Measurements from ENCODE around the gene HOXB5. TPM values are rescaled to one million over a fixed set of nuclear protein-coding genes. Genes with fewer than 3 reads are reported as not detected.

Gene HOXB5
- total RNA-seq, 2 donors from 2014 or later: not detected

GRCh38 chr17:48633266-48633677 is 39.7 kb upstream of the HOXB5 start:
- ATAC-seq (no peak), DNase-seq (peak in 1 of 3 donors; percentile 3)
- Mint-ChIP-seq H3K27me3 (peaks cover 94% of the 10 kb centered on the region), H3K27ac (no peak overlapping the region), H3K36me3 (ENCODE audit: low read depth) (peaks cover 2% of the 10 kb centered on the region), H3K4me1 (peaks cover 7% of the 10 kb centered on the region), H3K4me3 (no peak overlapping the region)
- H3K9me3 ChIP-seq (ENCODE audit: control insufficient read depth, low read length, poor library complexity, severe bottlenecking): no peaks in the 10 kb centered on the region

- ATAC-seq (no peak), DNase-seq (peak in 1 of 3 donors; percentile 2)
- Mint-ChIP-seq H3K27ac (no peak overlapping the region), H3K4me1 (peaks cover 6% of the 10 kb centered on the region), H3K27me3 (peaks cover 94% of the 10 kb centered on the region), H3K36me3 (ENCODE audit: low read depth) (peaks cover 2% of the 10 kb centered on the region), H3K4me3 (no peak overlapping the region)
- H3K9me3 ChIP-seq (ENCODE audit: control insufficient read depth, low read length, poor library complexity, severe bottlenecking): no peaks in the 10 kb centered on the region
Observed at GRCh38 chr17:48632579-48633265, 39.1 kb upstream of the HOXB5 start.

GRCh38 chr17:48631693-48632578 is 38.4 kb upstream of the HOXB5 start:
- H3K27ac Mint-ChIP-seq: no peak overlapping the region
- H3K27me3 Mint-ChIP-seq: peaks cover 94% of the 10 kb centered on the region
- peaks cover 7% of the 10 kb centered on the region for H3K4me1 Mint-ChIP-seq
- no peaks in the 10 kb centered on the region for H3K9me3 ChIP-seq (ENCODE audit: control insufficient read depth, low read length, poor library complexity, severe bottlenecking)
- ATAC-seq: no peak
- peaks cover 2% of the 10 kb centered on the region for H3K36me3 Mint-ChIP-seq (ENCODE audit: low read depth)
- no peak overlapping the region for H3K4me3 Mint-ChIP-seq
- DNase-seq: peak in 1 of 3 donors; percentile 3

GRCh38 chr17:48630925-48631692 is 37.5 kb upstream of the HOXB5 start:
- Mint-ChIP-seq H3K4me3 (no peak overlapping the region), H3K27me3 (peaks cover 94% of the 10 kb centered on the region), H3K27ac (no peak overlapping the region), H3K4me1 (peaks cover 11% of the 10 kb centered on the region), H3K36me3 (ENCODE audit: low read depth) (peaks cover 2% of the 10 kb centered on the region)
- ATAC-seq: no peak
- H3K9me3 ChIP-seq (ENCODE audit: control insufficient read depth, low read length, poor library complexity, severe bottlenecking): no peaks in the 10 kb centered on the region
- peak in 1 of 3 donors; percentile 1 for DNase-seq

- ATAC-seq (no peak), DNase-seq (peak in 1 of 3 donors; percentile 1)
- H3K4me3 Mint-ChIP-seq: no peak overlapping the region
- H3K9me3 ChIP-seq (ENCODE audit: control insufficient read depth, low read length, poor library complexity, severe bottlenecking): no peaks in the 10 kb centered on the region
- no peak overlapping the region for H3K27ac Mint-ChIP-seq
- H3K27me3 Mint-ChIP-seq: peaks cover 92% of the 10 kb centered on the region
- H3K4me1 Mint-ChIP-seq: peaks cover 15% of the 10 kb centered on the region
- H3K36me3 Mint-ChIP-seq (ENCODE audit: low read depth): peaks cover 3% of the 10 kb centered on the region
Observed at GRCh38 chr17:48630009-48630924, 36.7 kb upstream of the HOXB5 start.

- DNase-seq (no peak), ATAC-seq (no peak)
- H3K27me3 Mint-ChIP-seq: peaks cover 85% of the 10 kb centered on the region
- no peaks in the 10 kb centered on the region for H3K9me3 ChIP-seq (ENCODE audit: control insufficient read depth, low read length, poor library complexity, severe bottlenecking)
- peaks cover 3% of the 10 kb centered on the region for H3K36me3 Mint-ChIP-seq (ENCODE audit: low read depth)
- no peak overlapping the region for H3K27ac Mint-ChIP-seq
- H3K4me1 Mint-ChIP-seq: peaks cover 15% of the 10 kb centered on the region
- H3K4me3 Mint-ChIP-seq: no peak overlapping the region
Observed at GRCh38 chr17:48629411-48629759, 35.8 kb upstream of the HOXB5 start.

GRCh38 chr17:48628649-48629410 is 35.3 kb upstream of the HOXB5 start:
- H3K9me3 ChIP-seq (ENCODE audit: control insufficient read depth, low read length, poor library complexity, severe bottlenecking): no peaks in the 10 kb centered on the region
- no peak overlapping the region for H3K27ac Mint-ChIP-seq
- no peak overlapping the region for H3K4me3 Mint-ChIP-seq
- H3K36me3 Mint-ChIP-seq (ENCODE audit: low read depth): peaks cover 3% of the 10 kb centered on the region
- DNase-seq (no peak), ATAC-seq (no peak)
- H3K27me3 Mint-ChIP-seq: peaks cover 85% of the 10 kb centered on the region
- peaks cover 13% of the 10 kb centered on the region for H3K4me1 Mint-ChIP-seq

GRCh38 chr17:48627623-48628521 is 34.3 kb upstream of the HOXB5 start:
- DNase-seq (no peak), ATAC-seq (no peak)
- Mint-ChIP-seq H3K27ac (no peak overlapping the region), H3K4me1 (peaks cover 14% of the 10 kb centered on the region), H3K27me3 (peaks cover 90% of the 10 kb centered on the region), H3K36me3 (ENCODE audit: low read depth) (peaks cover 4% of the 10 kb centered on the region), H3K4me3 (peak overlapping the region; percentile 7)
- no peaks in the 10 kb centered on the region for H3K9me3 ChIP-seq (ENCODE audit: control insufficient read depth, low read length, poor library complexity, severe bottlenecking)

- H3K9me3 ChIP-seq (ENCODE audit: control insufficient read depth, low read length, poor library complexity, severe bottlenecking): no peaks in the 10 kb centered on the region
- Mint-ChIP-seq H3K4me3 (peak overlapping the region; percentile 91), H3K4me1 (peaks cover 17% of the 10 kb centered on the region), H3K27me3 (peaks cover 90% of the 10 kb centered on the region), H3K27ac (no peak overlapping the region), H3K36me3 (ENCODE audit: low read depth) (peaks cover 5% of the 10 kb centered on the region)
- no peak for DNase-seq
- ATAC-seq: no peak
Observed at GRCh38 chr17:48627118-48627597, 33.6 kb upstream of the HOXB5 start.

GRCh38 chr17:48626245-48627117 is 32.9 kb upstream of the HOXB5 start, which contains the start of gene HOXB9:
HOXB9 (minus strand) TSS chr17:48626358; CDS start chr17:48626269, 89 bp downstream.
- H3K27ac Mint-ChIP-seq: no peak within 1 kb of the TSS
- H3K4me3 Mint-ChIP-seq: peak within 1 kb of the TSS; percentile 91
- H3K9me3 ChIP-seq (ENCODE audit: control insufficient read depth, low read length, poor library complexity, severe bottlenecking): no peaks in the 10 kb centered on the region
- ATAC-seq: peak; percentile 54
- DNase-seq: no peak
- peaks cover 7% of the 10 kb centered on the region for H3K36me3 Mint-ChIP-seq (ENCODE audit: low read depth)
- peaks cover 17% of the 10 kb centered on the region for H3K4me1 Mint-ChIP-seq
- peaks cover 91% of the 10 kb centered on the region for H3K27me3 Mint-ChIP-seq
